Endothelial cell of umbilical vein (primary cell): Measurements from ENCODE around the gene ADAMTS14.

ENCODE experiments used
- EZH2 ChIP-seq: IDR thresholded peaks from 2 replicates; pipeline ENCODE4 v1.6.1; 2012; ENCODE audit warnings: borderline replicate concordance, low read depth, mild to moderate bottlenecking, moderate library complexity, low read length, inconsistent platforms; ENCODE audit not compliant: severe bottlenecking
- FOS ChIP-seq: IDR thresholded peaks from 2 replicates; pipeline ENCODE4 v1.6.1; 2011; ENCODE audit warnings: mild to moderate bottlenecking, low read length, moderate library complexity, borderline replicate concordance; ENCODE audit not compliant: insufficient read depth
- GATA2 ChIP-seq: IDR thresholded peaks from 2 replicates; pipeline ENCODE4 v1.7.0; 2011; ENCODE audit warnings: low read depth, mild to moderate bottlenecking, moderate library complexity, mixed read lengths, low read length; ENCODE audit not compliant: insufficient read length, insufficient read depth
- JUN ChIP-seq: IDR thresholded peaks from 2 replicates; pipeline ENCODE4 v1.6.1; 2011; ENCODE audit warnings: borderline replicate concordance, low read depth; ENCODE audit not compliant: insufficient read length, insufficient read depth
- MYC ChIP-seq: IDR thresholded peaks from one replicate; pipeline ENCODE4 v1.6.1; 2011; ENCODE audit warnings: mild to moderate bottlenecking, low read depth, low read length
- POLR2A ChIP-seq: IDR thresholded peaks from 2 replicates; pipeline ENCODE4 v1.6.1; 2012; ENCODE audit warnings: low read depth, mild to moderate bottlenecking, control low read depth, low read length
- POLR2AphosphoS5 ChIP-seq: IDR thresholded peaks from 2 replicates; pipeline ENCODE4 v1.6.1; 2012; ENCODE audit warnings: low read depth, mild to moderate bottlenecking, control low read depth, low read length, moderate library complexity; ENCODE audit not compliant: insufficient read depth
- TF ChIP-seq, protein P1 (sequence below), 2 donors: IDR thresholded peaks; 1 replicate in 1 of 2; 2 replicates in 1 of 2; pipeline ENCODE4 v1.5.1; 2011; ENCODE audit warnings: low read length in 2 of 2, mild to moderate bottlenecking in 2 of 2, moderate library complexity in 2 of 2, control low read depth in 1 of 2, inconsistent platforms in 1 of 2, low read depth in 1 of 2; ENCODE audit not compliant: insufficient read depth in 1 of 2; ENCODE audit errors: extremely low read depth in 1 of 2
- TF ChIP-seq, protein P2 (sequence below): IDR thresholded peaks from 2 replicates; pipeline ENCODE4 v1.6.1; 2011; ENCODE audit not compliant: insufficient read depth, insufficient read length

DNA sequence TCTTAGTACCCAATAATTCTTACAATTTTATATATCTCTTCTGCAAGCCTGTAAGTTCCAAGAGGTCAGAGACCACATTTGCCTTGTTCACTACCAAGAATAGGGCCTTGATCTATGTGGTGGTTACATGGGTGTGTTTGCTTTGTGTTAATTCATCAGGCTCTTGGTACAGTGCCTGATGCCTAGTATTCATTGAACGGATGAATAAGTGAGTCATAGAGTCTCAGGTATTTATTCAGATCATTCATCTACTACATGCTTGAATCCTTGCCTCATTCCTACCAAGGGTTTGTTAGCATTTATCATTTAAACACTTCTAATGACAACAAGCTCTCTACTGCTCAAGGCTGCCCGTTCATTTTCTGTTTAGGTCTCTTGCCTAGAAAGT is 132.1 kb downstream of the ADAMTS14 start:
- TF ChIP-seq, protein P1, sequence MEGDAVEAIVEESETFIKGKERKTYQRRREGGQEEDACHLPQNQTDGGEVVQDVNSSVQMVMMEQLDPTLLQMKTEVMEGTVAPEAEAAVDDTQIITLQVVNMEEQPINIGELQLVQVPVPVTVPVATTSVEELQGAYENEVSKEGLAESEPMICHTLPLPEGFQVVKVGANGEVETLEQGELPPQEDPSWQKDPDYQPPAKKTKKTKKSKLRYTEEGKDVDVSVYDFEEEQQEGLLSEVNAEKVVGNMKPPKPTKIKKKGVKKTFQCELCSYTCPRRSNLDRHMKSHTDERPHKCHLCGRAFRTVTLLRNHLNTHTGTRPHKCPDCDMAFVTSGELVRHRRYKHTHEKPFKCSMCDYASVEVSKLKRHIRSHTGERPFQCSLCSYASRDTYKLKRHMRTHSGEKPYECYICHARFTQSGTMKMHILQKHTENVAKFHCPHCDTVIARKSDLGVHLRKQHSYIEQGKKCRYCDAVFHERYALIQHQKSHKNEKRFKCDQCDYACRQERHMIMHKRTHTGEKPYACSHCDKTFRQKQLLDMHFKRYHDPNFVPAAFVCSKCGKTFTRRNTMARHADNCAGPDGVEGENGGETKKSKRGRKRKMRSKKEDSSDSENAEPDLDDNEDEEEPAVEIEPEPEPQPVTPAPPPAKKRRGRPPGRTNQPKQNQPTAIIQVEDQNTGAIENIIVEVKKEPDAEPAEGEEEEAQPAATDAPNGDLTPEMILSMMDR (IDR thresholded peaks at IDR 0.05; ENCODE audit: extremely low read depth in 1 of 2, insufficient read depth in 1 of 2, low read depth in 1 of 2, low read length in 2 of 2) = no peak
- TF ChIP-seq POLR2A (no peak), GATA2 (no peak), POLR2AphosphoS5 (no peak), MYC (no peak), EZH2 (no peak), FOS (no peak), JUN (no peak)
- TF ChIP-seq, protein P2, sequence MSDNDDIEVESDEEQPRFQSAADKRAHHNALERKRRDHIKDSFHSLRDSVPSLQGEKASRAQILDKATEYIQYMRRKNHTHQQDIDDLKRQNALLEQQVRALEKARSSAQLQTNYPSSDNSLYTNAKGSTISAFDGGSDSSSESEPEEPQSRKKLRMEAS = no peak
